PC-9 (cell line): ENCODE results near the gene APOC3.

Source experiments
- CTCF ChIP-seq: fragments of 200-600 bp; sonication (generic); conservative IDR thresholded peaks from 2 replicates; pipeline ENCODE4 v1.6.1; 2017; ENCODE audit warnings: mixed run types, antibody characterized with exemption, mild to moderate bottlenecking, moderate library complexity
- EZH2 ChIP-seq: fragments of 200-600 bp; sonication (generic); IDR thresholded peaks from 2 replicates; pipeline ENCODE4 v1.8.0; 2017; ENCODE audit warnings: antibody characterized with exemption, low read depth

- TF ChIP-seq CTCF (no peak), EZH2 (no peak)
Observed at GRCh38 chr11:116862185-116862584, 32.5 kb downstream of the APOC3 start.
